Ishikawa (cell line): ENCODE measurements around the gene TBXT.

Experiments
- CEBPB ChIP-seq: IDR thresholded peaks from 2 replicates; pipeline ENCODE4 v1.6.1; 2012
- CREB1 ChIP-seq: IDR thresholded peaks from 2 replicates; pipeline ENCODE4 v1.6.1; 2012; ENCODE audit warnings: low read depth
- EGR1 ChIP-seq: IDR thresholded peaks from 2 replicates; pipeline ENCODE4 v1.6.1; 2012
- EP300 ChIP-seq: IDR thresholded peaks from 2 replicates; pipeline ENCODE4 v1.6.1; 2012; ENCODE audit warnings: borderline replicate concordance
- FOXM1 ChIP-seq: IDR thresholded peaks from 2 replicates; pipeline ENCODE4 v1.6.1; 2012; ENCODE audit warnings: low read depth, borderline replicate concordance
- NFIC ChIP-seq: IDR thresholded peaks from 2 replicates; pipeline ENCODE4 v1.6.1; 2012
- RAD21 ChIP-seq: IDR thresholded peaks from 2 replicates; pipeline ENCODE4 v1.6.1; 2012; ENCODE audit warnings: low read depth
- TAF1 ChIP-seq: IDR thresholded peaks from 2 replicates; pipeline ENCODE4 v1.6.1; 2012; ENCODE audit warnings: low read depth, mild to moderate bottlenecking
- TCF12 ChIP-seq: IDR thresholded peaks from 2 replicates; pipeline ENCODE4 v1.6.1; 2012; ENCODE audit warnings: low read depth
- TEAD4 ChIP-seq: IDR thresholded peaks from 2 replicates; pipeline ENCODE4 v1.6.1; 2012
- YY1 ChIP-seq: IDR thresholded peaks from 2 replicates; pipeline ENCODE4 v1.6.1; 2012; ENCODE audit warnings: low read depth
- ZBTB7A ChIP-seq: IDR thresholded peaks from 2 replicates; pipeline ENCODE4 v1.6.1; 2012; ENCODE audit warnings: low read depth
- TF ChIP-seq, protein P1 (sequence below): IDR thresholded peaks from 2 replicates; pipeline ENCODE4 v1.6.1; 2012
- TF ChIP-seq, protein P2 (sequence below): IDR thresholded peaks from 2 replicates; pipeline ENCODE4 v1.6.1; 2012; ENCODE audit warnings: low read depth, mild to moderate bottlenecking
- TF ChIP-seq, protein P3 (sequence below): IDR thresholded peaks from 2 replicates; pipeline ENCODE4 v1.6.1; 2012

Gene TBXT

DNA sequence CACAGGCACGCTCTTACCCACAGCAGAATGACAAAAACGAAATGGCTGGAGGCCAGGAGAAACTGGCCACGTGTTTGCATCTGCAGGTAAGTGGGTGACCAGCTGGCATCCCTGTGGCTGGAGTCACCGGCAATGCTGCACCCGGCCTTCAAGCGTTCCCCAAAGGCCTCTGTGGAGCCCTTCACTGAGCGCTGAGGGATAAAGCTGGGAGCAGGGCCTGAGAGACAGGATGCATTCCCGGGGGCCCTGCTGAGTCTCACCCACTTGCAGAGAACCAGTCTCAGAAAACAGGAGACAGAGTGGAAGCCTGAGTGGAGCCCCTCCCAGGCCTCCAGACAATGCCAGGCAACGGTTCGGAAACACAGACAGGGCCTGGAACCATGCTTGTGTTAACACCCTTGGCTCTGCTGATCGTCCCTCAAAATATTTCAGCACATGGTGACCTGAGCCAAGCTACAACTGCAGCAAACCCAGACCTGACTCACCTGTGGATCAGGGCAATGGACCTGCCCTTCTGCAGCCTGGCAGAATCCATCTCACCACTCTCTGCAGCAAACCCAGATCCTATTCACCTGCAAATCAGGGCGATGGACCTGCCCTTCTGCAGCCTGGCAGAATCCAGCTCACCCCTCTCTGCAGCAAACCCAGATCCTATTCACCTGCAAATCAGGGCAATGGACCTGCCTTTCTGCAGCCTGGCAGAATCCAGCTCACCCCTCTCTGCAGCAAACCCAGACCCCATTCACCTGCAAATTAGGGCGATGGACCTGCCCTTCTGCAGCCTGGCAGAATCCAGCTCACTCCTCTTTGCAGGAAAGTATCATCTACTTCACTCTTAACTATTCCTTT is 39.8 kb downstream of the TBXT start:
- TF ChIP-seq YY1 (no peak), RAD21 (no peak), TAF1 (no peak), TEAD4 (no peak), TCF12 (no peak), EP300 (no peak), CEBPB (no peak), NFIC (no peak), FOXM1 (no peak), ZBTB7A (no peak), CREB1 (no peak), EGR1 (no peak)
- TF ChIP-seq, protein P1, sequence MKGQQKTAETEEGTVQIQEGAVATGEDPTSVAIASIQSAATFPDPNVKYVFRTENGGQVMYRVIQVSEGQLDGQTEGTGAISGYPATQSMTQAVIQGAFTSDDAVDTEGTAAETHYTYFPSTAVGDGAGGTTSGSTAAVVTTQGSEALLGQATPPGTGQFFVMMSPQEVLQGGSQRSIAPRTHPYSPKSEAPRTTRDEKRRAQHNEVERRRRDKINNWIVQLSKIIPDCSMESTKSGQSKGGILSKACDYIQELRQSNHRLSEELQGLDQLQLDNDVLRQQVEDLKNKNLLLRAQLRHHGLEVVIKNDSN, result no peak
- TF ChIP-seq, protein P2, sequence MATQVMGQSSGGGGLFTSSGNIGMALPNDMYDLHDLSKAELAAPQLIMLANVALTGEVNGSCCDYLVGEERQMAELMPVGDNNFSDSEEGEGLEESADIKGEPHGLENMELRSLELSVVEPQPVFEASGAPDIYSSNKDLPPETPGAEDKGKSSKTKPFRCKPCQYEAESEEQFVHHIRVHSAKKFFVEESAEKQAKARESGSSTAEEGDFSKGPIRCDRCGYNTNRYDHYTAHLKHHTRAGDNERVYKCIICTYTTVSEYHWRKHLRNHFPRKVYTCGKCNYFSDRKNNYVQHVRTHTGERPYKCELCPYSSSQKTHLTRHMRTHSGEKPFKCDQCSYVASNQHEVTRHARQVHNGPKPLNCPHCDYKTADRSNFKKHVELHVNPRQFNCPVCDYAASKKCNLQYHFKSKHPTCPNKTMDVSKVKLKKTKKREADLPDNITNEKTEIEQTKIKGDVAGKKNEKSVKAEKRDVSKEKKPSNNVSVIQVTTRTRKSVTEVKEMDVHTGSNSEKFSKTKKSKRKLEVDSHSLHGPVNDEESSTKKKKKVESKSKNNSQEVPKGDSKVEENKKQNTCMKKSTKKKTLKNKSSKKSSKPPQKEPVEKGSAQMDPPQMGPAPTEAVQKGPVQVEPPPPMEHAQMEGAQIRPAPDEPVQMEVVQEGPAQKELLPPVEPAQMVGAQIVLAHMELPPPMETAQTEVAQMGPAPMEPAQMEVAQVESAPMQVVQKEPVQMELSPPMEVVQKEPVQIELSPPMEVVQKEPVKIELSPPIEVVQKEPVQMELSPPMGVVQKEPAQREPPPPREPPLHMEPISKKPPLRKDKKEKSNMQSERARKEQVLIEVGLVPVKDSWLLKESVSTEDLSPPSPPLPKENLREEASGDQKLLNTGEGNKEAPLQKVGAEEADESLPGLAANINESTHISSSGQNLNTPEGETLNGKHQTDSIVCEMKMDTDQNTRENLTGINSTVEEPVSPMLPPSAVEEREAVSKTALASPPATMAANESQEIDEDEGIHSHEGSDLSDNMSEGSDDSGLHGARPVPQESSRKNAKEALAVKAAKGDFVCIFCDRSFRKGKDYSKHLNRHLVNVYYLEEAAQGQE, result no peak
- TF ChIP-seq, protein P3, sequence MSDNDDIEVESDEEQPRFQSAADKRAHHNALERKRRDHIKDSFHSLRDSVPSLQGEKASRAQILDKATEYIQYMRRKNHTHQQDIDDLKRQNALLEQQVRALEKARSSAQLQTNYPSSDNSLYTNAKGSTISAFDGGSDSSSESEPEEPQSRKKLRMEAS, result no peak

DNA sequence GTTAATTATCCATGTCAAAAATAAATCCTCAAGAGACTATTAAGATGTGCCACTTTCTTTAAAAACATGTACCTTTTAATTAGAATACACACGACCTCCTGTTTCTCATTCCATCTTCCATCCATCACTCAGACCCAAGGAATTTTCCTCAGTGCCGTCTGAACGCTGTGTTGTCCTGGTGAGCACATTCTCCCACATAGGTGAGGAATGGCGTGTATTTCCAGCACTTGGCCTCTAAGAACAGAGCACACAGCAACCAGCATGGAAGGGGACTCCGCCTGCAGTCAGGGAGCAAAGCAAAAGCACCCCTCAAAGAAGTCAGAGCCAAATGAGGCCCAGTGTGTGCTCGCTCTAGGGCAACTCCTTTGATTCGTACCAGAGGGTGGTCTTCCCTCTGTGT is 45.9 kb downstream of the TBXT start:
- no peak for TF ChIP-seq NFIC
- TF ChIP-seq ZBTB7A, result no peak
- no peak for TF ChIP-seq FOXM1
- no peak for TF ChIP-seq RAD21

DNA sequence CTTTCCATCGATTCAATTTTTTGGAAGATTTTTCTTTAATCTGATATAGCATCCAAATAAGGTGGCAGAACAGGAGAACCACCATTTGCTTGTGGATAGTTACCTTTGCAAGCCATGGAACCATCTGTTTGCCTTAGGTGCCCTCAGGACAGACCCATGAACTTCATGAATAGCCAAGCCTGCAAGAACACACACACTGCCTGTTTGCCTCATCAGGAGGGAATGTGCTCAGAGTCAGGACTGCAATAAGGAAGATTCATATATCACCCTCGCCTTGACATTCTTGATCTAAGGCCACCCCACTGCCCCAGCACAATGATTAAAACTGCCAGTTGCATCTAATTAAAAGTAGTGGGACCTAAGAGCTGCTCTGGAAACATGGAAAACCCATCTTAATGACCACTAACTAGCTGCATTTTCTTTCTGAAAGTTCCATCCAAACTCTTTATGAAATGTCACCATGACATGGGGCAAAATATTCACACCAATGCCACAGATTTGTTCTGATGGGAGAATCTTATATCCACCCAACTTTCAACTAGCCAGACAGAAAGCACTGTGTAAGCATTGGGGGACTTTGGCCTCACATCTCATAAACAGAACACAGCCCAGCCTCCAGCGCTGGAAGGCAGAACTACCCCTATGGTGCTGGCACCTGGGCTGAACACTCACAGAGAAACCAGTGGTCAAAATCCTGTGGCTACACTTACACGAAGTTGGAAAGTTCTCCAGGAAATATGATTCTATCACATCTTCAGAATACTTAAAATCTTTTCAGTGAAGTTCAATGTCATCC is 48.3 kb downstream of the TBXT start:
- TF ChIP-seq NFIC (no peak), FOXM1 (no peak)
- TF ChIP-seq, protein P2, result no peak

DNA sequence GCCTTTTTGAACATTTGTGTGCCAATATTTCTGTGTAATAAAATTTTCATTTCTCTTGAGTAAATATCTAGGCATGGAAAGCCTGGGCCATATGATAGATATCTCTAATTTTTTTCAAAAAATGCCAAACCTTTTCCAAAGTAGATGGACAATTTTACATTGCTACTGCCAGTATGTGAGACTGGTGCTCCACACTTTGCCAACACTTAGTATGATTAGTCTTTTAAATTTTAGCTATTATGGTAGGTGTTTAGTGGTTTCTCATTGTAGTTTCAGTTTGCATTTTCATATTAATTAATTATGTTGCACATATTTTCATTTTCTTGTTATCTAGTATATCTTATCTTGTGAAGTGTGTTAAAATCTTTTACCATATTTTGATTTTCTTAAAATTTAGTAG is 52.0 kb downstream of the TBXT start:
- TF ChIP-seq NFIC (no peak), EP300 (no peak), CEBPB (no peak), TEAD4 (no peak), RAD21 (no peak), ZBTB7A (no peak)
- TF ChIP-seq, protein P3, result no peak

DNA sequence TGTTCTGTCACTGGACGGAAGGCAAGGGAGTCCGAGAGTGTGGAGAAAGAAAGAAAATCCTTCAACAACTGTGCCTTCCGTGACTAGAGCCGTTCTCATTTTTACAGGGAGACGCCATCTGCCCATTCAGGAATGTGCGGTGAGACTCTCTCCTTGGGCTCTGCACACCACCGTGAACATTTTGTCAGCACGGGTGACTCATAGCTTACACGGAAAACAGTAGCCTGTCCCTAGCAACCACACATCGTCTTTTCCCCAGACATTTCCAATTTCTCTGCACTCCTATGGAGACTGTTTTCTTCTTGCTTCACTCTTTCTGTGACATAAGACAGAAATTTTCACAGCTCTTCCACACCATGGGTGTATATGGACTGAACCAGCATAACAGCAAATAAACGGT is 55.1 kb downstream of the TBXT start:
- TF ChIP-seq FOXM1, result no peak
- no peak for TF ChIP-seq TCF12
- TF ChIP-seq RAD21, result no peak
- no peak for TF ChIP-seq NFIC
- TF ChIP-seq EP300, result no peak
- TF ChIP-seq, protein P2, result no peak
- TF ChIP-seq TAF1, result no peak
- no peak for TF ChIP-seq EGR1
- TF ChIP-seq YY1, result no peak
- TF ChIP-seq, protein P3, result no peak
- TF ChIP-seq CREB1, result no peak
- no peak for TF ChIP-seq ZBTB7A
- no peak for TF ChIP-seq CEBPB
- TF ChIP-seq, protein P1, result no peak
- TF ChIP-seq TEAD4, result no peak
